Suprapubic skin (tissue), 3 donors: ENCODE data around the gene KCNG1.

ENCODE experiments used
- POLR2AphosphoS5 ChIP-seq, 3 donors: sonication (generic); formaldehyde crosslinking; IDR thresholded peaks; one replicate each; pipeline ENCODE4 v1.6.1; 2017; ENCODE audit warnings: antibody characterized with exemption in 3 of 3
- TF ChIP-seq, protein P1 (sequence below), 2 donors: fragments of 200-600 bp in 1 of 2; fragments of 450-650 bp in 1 of 2; sonication (generic) in 1 of 2; IDR thresholded peaks; one replicate each; pipeline ENCODE4 v1.5.1; 2016 to 2019; ENCODE audit warnings: antibody characterized with exemption in 2 of 2, mild to moderate bottlenecking in 1 of 2, moderate library complexity in 1 of 2

GRCh38 chr20:51013577-51014330 lies 9.2 kb downstream of the KCNG1 start:
- TF ChIP-seq POLR2AphosphoS5 (IDR thresholded peaks at IDR 0.05), result no peak
- TF ChIP-seq, protein P1, sequence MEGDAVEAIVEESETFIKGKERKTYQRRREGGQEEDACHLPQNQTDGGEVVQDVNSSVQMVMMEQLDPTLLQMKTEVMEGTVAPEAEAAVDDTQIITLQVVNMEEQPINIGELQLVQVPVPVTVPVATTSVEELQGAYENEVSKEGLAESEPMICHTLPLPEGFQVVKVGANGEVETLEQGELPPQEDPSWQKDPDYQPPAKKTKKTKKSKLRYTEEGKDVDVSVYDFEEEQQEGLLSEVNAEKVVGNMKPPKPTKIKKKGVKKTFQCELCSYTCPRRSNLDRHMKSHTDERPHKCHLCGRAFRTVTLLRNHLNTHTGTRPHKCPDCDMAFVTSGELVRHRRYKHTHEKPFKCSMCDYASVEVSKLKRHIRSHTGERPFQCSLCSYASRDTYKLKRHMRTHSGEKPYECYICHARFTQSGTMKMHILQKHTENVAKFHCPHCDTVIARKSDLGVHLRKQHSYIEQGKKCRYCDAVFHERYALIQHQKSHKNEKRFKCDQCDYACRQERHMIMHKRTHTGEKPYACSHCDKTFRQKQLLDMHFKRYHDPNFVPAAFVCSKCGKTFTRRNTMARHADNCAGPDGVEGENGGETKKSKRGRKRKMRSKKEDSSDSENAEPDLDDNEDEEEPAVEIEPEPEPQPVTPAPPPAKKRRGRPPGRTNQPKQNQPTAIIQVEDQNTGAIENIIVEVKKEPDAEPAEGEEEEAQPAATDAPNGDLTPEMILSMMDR (IDR thresholded peaks at IDR 0.05), result no peak
